Activated CD8-positive, alpha-beta memory T cell treated with anti-CD3 and anti-CD28 coated beads for 1 hour (primary cell): ENCODE data around the gene RAD51B.
A peak's percentile ranks its signal among the peaks of the same experiment; 100 is the strongest.
"Not testable (repeated sequence)": the region's sequence is repeated elsewhere in the genome, so short reads cannot be mapped to it uniquely, and the experiment has no call there.

Experiments
- DNase-seq, 2 donors: peaks; one replicate each; pipeline ENCODE4 v3.0.0-alpha.2; 2020; ENCODE audit warnings: low read depth in 1 of 2; ENCODE audit errors: extremely low read depth in 1 of 2

RAD51B gene

GRCh38 chr14:68284834-68285233, 465.3 kb downstream of the RAD51B start:
- DNase-seq, result no peak

- peak in 1 of 2 donors; percentile 16 for DNase-seq
Observed at GRCh38 chr14:68285421-68286179, 466.0 kb downstream of the RAD51B start.

GRCh38 chr14:68286667-68287066, 467.1 kb downstream of the RAD51B start:
- no peak for DNase-seq

- not testable (repeated sequence) for DNase-seq
Observed at GRCh38 chr14:68289452-68289851, 469.9 kb downstream of the RAD51B start.

GRCh38 chr14:68291820-68292219, 472.2 kb downstream of the RAD51B start:
- no peak for DNase-seq

- no peak for DNase-seq
Observed at GRCh38 chr14:68292441-68293215, 473.0 kb downstream of the RAD51B start.

- no peak for DNase-seq
Observed at GRCh38 chr14:68293404-68293803, 473.8 kb downstream of the RAD51B start.

- DNase-seq, result no peak
Observed at GRCh38 chr14:68295316-68295816, 475.8 kb downstream of the RAD51B start.

- no peak for DNase-seq
Observed at GRCh38 chr14:68297039-68297438, 477.5 kb downstream of the RAD51B start.

GRCh38 chr14:68297876-68298468, 478.4 kb downstream of the RAD51B start:
- no peak for DNase-seq

GRCh38 chr14:68300608-68301007, 481.0 kb downstream of the RAD51B start:
- no peak for DNase-seq

GRCh38 chr14:68301219-68301618, 481.6 kb downstream of the RAD51B start:
- DNase-seq, result no peak

GRCh38 chr14:68302938-68303337, 483.4 kb downstream of the RAD51B start:
- not testable (repeated sequence) for DNase-seq

- DNase-seq, result no peak
Observed at GRCh38 chr14:68305738-68306137, 486.2 kb downstream of the RAD51B start.

- DNase-seq, result no peak
Observed at GRCh38 chr14:68306265-68306933, 486.8 kb downstream of the RAD51B start.

GRCh38 chr14:68306934-68307789, 487.6 kb downstream of the RAD51B start:
- DNase-seq, result no peak

GRCh38 chr14:68307790-68308168, 488.2 kb downstream of the RAD51B start:
- DNase-seq, result no peak

GRCh38 chr14:68308726-68309520, 489.3 kb downstream of the RAD51B start:
- DNase-seq, result no peak

- DNase-seq, result no peak
Observed at GRCh38 chr14:68309616-68310015, 490.0 kb downstream of the RAD51B start.
